ENCODE measurements around the gene STAB1.

DNA sequence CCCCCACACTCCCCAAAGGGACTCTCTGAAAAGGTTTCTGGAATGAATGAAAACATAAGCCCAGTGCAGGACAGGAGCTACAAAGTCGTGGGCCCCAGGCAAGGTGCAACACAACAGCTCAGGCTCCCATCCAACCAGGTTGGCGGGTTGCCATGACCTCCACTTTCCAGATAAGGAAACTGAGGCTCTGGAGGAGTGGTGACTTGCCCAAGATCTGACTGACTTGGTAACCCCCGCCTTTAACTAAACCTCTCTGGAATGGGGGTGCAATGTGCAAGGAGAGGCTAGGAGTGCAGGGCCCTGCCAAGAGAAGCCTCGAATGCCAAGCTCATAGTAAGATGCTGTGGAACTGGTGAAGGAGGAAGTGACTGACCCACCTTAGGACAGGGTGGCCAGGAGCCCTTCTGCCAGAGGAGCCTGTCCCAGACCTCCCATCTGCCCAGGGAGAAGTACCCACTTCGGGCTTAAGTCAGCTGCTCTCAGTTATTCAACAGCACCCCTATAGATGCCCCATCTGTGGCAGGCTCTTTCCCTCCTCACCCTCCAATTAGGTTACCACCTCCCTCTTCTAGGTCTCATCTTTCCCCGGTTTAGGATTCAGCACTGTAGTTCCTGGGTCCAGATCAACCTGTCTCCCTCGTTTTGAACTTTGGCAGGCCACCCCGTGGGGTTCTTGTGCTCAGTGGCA, 40.7 kb upstream of the STAB1 start:
- TF ChIP-seq, protein P1, sequence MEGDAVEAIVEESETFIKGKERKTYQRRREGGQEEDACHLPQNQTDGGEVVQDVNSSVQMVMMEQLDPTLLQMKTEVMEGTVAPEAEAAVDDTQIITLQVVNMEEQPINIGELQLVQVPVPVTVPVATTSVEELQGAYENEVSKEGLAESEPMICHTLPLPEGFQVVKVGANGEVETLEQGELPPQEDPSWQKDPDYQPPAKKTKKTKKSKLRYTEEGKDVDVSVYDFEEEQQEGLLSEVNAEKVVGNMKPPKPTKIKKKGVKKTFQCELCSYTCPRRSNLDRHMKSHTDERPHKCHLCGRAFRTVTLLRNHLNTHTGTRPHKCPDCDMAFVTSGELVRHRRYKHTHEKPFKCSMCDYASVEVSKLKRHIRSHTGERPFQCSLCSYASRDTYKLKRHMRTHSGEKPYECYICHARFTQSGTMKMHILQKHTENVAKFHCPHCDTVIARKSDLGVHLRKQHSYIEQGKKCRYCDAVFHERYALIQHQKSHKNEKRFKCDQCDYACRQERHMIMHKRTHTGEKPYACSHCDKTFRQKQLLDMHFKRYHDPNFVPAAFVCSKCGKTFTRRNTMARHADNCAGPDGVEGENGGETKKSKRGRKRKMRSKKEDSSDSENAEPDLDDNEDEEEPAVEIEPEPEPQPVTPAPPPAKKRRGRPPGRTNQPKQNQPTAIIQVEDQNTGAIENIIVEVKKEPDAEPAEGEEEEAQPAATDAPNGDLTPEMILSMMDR (IDR thresholded peaks at IDR 0.05): no peak
- TF ChIP-seq EP300 (IDR thresholded peaks at IDR 0.05) (no peak), POLR2AphosphoS5 (IDR thresholded peaks at IDR 0.05) (no peak), POLR2A (IDR thresholded peaks at IDR 0.05) (no peak)
